ENCODE data around the gene ABCC9. TPM values are rescaled to one million over a fixed set of nuclear protein-coding genes. Genes with fewer than 3 reads are reported as not detected.

ABCC9 gene
- total and polyA plus RNA-seq, 2 donors (not counting 3 experiments of a cell fraction or from before 2014, with no cell fraction given), result under 0.01 TPM; not detected in 1

DNA sequence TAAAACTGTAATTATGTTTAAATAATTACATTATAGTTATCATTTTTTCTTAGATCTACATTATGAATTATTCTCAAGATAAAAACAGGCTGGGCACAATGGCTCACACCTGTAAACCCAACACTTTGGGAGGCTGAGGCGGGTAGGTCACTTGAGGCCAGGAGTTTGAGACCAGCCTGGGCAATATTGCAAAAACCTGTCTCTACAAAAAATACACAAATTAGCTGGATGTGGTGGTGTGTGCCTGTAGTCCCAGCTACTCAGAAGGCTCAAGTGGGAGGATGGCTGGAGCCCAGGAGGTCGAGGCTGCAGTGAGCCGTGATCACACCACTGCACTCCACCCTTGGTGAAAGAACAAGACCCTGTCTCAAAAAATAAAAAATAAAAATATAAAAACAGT is 126.4 kb downstream of the ABCC9 start:
- ChIA-PET CTCF (no interaction called here), POLR2A (no interaction called here)
- intact Hi-C loops (cut with micrococcal nuclease) (no loop called here), dilution Hi-C loops (cut with MboI; ENCODE audit: extremely low pct_ligation_motif_present, low sequenced_read_pairs) (no loop called here)
- BruUV-seq (replicated peaks), result no TSS peak
- Histone ChIP-seq H3K27ac (ENCODE audit: insufficient read depth, low read depth, low read length) (no peak overlapping the region), H3K9me3 (replicated peaks; ENCODE audit: control insufficient read depth, insufficient read depth, low read length) (no peaks in the 10 kb centered on the region), H3K4me1 (ENCODE audit: control insufficient read depth, extremely low read depth, insufficient read depth, low read length) (no peaks in the 10 kb centered on the region), H3K4me2 (ENCODE audit: insufficient read depth, low read length) (no peak overlapping the region), H3K27me3 (ENCODE audit: control insufficient read depth in 2 of 2, insufficient read depth in 2 of 2, low read length in 2 of 2) (no peaks in the 10 kb centered on the region), H3K36me3 (ENCODE audit: control insufficient read depth in 2 of 2, extremely low read depth in 1 of 2, insufficient read depth in 2 of 2, low read length in 2 of 2) (no peaks in the 10 kb centered on the region), H3K9ac (replicated peaks; ENCODE audit: extremely low read depth, insufficient read depth, low read length) (no peak overlapping the region), H3K9me1 (replicated peaks; ENCODE audit: control insufficient read depth, extremely low read depth, insufficient read depth, low read length) (no peaks in the 10 kb centered on the region), H3K4me3 (replicated peaks in 1 of 3; ENCODE audit: insufficient read depth in 1 of 3, low read depth in 1 of 3, low read length in 3 of 3) (no peak overlapping the region), H4K20me1 (replicated peaks; ENCODE audit: control insufficient read depth, extremely low read depth, insufficient read depth, low read length) (no peaks in the 10 kb centered on the region), H3K79me2 (ENCODE audit: control insufficient read depth, insufficient read depth, low read length) (no peaks in the 10 kb centered on the region), H2AFZ (ENCODE audit: low read depth, low read length) (no peak overlapping the region)
- TF ChIP-seq POLR2AphosphoS5 (IDR thresholded peaks at IDR 0.05; ENCODE audit: insufficient read depth, low read depth, low read length), result no peak
- no peak for TF ChIP-seq POLR2A (IDR thresholded peaks at IDR 0.05; ENCODE audit: low read depth, low read length)
- TF ChIP-seq JUN (IDR thresholded peaks at IDR 0.05; ENCODE audit: borderline replicate concordance, insufficient read depth, insufficient read length, low read depth), result no peak
- TF ChIP-seq, protein P1, sequence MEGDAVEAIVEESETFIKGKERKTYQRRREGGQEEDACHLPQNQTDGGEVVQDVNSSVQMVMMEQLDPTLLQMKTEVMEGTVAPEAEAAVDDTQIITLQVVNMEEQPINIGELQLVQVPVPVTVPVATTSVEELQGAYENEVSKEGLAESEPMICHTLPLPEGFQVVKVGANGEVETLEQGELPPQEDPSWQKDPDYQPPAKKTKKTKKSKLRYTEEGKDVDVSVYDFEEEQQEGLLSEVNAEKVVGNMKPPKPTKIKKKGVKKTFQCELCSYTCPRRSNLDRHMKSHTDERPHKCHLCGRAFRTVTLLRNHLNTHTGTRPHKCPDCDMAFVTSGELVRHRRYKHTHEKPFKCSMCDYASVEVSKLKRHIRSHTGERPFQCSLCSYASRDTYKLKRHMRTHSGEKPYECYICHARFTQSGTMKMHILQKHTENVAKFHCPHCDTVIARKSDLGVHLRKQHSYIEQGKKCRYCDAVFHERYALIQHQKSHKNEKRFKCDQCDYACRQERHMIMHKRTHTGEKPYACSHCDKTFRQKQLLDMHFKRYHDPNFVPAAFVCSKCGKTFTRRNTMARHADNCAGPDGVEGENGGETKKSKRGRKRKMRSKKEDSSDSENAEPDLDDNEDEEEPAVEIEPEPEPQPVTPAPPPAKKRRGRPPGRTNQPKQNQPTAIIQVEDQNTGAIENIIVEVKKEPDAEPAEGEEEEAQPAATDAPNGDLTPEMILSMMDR (IDR thresholded peaks at IDR 0.05; ENCODE audit: extremely low read depth in 1 of 2, insufficient read depth in 1 of 2, low read depth in 1 of 2, low read length in 2 of 2), result no peak
- no peak for TF ChIP-seq FOS (IDR thresholded peaks at IDR 0.05; ENCODE audit: borderline replicate concordance, insufficient read depth, low read length)
- no peak for TF ChIP-seq GATA2 (IDR thresholded peaks at IDR 0.05; ENCODE audit: insufficient read depth, insufficient read length, low read depth, low read length)
- no peak for TF ChIP-seq EZH2 (IDR thresholded peaks at IDR 0.05; ENCODE audit: borderline replicate concordance, low read depth, low read length, severe bottlenecking)
- TF ChIP-seq, protein P2, sequence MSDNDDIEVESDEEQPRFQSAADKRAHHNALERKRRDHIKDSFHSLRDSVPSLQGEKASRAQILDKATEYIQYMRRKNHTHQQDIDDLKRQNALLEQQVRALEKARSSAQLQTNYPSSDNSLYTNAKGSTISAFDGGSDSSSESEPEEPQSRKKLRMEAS (IDR thresholded peaks at IDR 0.05; ENCODE audit: insufficient read depth, insufficient read length), result no peak
- TF ChIP-seq MYC (IDR thresholded peaks at IDR 0.05; ENCODE audit: low read depth, low read length), result no peak
- DNase-seq (ENCODE audit: low read depth, low spot score), result no peak
- FAIRE-seq, result no peak
